ENCODE results near the gene ATP7B.

The ATP7B gene

DNA sequence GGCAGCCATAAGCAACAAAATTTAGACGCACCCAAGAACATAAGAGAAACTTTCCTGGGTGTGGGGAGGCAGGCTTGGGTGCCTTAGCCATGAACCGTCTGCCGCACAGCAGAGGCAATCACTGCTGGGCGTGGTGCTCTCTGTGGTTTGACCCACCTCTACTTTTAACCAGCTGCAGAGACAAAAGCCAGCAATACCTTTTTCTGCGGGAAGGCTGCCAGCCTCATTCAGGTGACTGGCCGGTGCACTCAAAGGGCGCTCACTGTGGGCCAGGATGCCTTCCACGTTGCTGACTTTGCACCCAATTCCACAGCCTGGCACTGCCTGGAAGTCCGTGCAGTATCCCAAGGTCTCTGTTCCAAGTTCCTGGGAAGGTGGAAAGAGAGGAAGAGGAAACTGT is 69.1 kb downstream of the ATP7B start:
- peak; percentile 44 for DNase-seq

DNA sequence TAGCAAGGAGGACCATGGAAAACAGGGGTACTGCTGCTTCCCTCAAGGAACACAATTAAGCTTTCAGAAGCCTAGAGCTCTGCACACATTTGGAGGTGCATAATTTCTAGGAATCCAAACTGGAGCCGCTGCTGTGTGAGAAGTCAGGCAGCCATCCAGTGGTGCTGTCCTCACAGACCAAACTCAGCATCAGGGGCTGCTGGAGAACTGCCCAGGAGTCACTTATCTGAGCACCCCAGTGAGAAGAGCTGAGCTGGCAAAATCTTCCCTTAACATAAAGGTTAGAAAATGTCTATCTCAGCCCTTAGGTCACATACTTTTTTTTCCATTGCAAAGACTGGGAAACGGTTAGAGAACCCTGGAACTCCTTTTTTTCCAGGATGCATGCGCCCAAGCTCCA is 72.8 kb downstream of the ATP7B start:
- DNase-seq: no peak

DNA sequence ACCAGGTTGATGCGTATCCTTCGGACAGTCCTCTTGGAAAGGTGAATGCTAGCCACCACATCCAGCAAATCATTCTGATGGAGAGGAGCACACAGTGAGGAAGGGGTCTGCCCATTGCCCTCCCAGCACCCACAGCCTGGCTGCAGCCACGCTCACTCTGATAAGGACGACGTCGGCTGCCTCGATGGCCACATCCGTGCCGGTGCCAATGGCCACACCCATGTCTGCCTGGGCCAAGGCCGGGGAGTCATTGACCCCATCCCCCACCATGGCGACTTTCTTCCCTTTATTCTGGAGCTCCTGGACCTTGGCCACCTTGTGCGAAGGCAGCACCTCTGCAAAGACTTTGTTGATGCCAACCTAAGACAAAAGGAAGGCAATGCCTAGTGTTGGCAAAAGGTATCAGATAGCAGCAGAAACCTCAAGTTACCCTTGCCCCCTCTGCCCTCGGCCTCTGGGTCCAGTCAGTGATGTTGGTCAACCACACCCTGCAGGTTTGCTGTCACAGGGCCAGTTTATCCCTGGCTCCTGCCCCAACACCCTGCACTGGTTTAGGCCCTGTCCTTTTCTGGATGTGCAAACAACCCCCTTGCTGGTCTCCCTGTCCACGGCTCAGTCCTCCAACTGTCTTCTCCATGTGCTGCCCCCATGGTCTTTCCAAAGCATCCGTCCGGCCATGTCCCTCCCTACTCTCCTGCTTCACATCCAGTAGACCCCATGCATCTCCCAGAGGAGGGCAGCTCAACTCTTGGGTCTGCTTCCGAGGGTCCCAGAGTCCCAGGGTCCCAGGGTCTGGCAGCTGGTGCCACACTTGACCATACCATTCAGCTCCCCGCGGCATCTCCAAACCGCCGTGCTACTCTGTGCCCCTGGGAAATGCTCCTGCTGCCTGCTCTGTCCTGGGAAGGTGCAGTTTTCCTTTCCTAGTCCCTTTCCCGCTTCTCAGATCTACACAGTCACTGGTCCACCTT is 73.6 kb downstream of the ATP7B start:
- no peak for DNase-seq

DNA sequence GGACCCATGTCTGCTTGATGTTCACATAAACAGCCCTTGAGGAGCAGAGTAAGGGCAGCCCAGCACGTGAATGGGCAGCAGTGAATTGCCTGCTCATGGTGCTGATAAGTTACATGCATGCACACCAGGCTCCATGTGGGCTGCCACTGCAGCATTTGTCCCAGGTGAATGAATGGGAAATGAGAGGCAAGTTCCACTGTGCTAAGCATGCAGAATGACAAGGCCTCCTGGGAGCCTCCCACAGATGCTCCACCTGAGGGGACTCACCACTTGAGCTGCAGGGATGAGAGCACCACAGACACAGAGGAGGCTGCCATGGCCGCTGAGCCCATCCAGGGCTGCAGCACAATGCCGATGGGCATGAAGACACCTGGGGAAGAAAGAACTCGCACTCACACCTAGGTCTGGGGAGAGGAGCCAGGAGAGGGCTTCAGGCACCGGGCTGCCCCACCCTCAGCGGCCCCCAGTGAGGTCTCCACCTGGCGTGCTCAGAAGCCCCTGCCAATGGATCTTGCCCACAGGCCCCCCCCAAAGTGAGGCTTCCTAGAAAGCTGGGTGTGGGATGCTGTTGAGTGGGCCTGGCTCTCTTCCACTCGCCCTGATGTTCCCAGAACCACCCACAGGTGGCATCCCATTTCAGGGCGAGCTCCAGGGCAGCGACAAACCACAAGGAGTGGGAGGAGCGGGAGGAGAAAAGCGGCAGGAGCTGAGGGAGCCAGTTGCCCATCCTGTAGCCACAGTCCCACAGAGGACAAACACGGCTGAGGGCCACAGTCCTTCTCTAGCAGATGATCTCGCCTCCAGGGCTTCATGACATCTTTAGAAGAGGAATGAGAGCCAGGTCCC is 75.7 kb downstream of the ATP7B start:
- no peak for DNase-seq

- no peak for DNase-seq
Measured at GRCh38 chr13:51934461-51935087, 76.7 kb downstream of the ATP7B start.

GRCh38 chr13:51933466-51934058 is 77.7 kb downstream of the ATP7B start:
- no peak for DNase-seq

- DNase-seq: no peak
Measured at GRCh38 chr13:51932231-51932630, 79.0 kb downstream of the ATP7B start.

DNA sequence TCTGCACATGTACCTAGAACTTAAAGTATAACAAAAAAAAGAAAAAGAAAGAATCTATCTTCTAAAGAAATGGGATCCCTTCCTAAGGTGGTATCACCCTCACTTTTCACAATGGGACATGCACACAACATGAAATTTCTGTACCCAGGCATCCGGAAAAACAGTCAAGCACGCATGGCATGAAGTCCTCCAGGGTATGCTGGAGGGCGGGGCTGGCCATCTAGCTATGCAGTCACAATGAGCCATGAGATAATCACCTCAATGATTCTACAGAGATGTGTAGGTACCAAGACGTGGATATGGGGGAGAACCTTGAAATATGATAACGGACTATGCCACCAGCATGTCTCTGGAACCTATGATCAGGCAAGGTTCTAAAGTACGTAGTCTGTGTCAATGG is 79.6 kb downstream of the ATP7B start:
- no peak for DNase-seq

- no peak for DNase-seq
Measured at GRCh38 chr13:51929699-51930098, 81.6 kb downstream of the ATP7B start.

DNA sequence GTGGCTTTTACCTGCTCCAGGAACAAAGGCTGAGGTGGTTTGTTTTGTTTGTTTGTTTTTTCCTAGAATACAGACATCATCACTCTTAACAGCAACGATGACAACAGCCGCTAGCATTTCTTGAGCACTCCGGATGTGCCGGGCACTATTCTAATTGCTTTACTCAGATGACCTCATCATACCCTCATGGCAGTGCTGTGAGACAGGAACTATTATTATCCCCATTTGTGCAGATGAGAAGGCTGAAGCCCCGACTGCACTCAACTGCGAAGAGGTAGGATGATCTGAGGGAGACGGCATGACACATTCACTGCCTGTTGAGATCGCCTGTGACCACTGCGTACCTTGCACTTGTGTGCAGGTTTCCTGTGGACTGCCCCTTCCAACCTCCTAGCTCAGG is 83.0 kb downstream of the ATP7B start:
- no peak for DNase-seq

GRCh38 chr13:51927129-51927528 is 84.1 kb downstream of the ATP7B start:
- DNase-seq: no peak

- no peak for DNase-seq
Measured at GRCh38 chr13:51926528-51926885, 84.7 kb downstream of the ATP7B start.

- DNase-seq: no peak
Measured at GRCh38 chr13:51925865-51926527, 85.3 kb downstream of the ATP7B start.

- no peak for DNase-seq
Measured at GRCh38 chr13:51924756-51925544, 86.3 kb downstream of the ATP7B start.

DNA sequence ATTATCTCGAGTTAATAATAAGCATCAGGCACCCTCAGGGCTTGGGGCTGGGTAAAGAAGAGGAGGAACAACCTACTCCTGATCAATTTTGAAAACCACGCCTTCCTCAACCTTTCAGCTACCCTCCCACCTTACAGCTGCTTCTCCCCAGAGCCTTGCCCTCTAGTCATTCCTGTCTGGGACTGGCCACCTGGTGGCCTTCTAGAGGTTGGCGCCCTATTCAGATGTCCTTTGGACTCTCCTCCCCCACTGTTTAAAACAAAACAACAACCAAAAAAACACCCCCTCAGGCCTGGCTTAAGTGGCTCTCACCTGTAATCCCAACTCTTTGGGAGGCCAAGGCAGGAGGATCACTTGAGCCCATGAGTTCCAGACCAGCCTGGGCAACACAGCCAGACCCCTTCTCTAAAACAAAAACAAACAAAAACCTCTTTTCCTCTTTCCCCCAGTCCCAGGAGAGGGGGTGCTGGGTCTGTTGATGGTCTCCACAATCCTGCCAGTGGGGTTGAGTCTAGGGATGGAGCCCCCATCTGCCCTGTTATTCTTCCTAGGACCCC is 87.2 kb downstream of the ATP7B start:
- DNase-seq: no peak

DNA sequence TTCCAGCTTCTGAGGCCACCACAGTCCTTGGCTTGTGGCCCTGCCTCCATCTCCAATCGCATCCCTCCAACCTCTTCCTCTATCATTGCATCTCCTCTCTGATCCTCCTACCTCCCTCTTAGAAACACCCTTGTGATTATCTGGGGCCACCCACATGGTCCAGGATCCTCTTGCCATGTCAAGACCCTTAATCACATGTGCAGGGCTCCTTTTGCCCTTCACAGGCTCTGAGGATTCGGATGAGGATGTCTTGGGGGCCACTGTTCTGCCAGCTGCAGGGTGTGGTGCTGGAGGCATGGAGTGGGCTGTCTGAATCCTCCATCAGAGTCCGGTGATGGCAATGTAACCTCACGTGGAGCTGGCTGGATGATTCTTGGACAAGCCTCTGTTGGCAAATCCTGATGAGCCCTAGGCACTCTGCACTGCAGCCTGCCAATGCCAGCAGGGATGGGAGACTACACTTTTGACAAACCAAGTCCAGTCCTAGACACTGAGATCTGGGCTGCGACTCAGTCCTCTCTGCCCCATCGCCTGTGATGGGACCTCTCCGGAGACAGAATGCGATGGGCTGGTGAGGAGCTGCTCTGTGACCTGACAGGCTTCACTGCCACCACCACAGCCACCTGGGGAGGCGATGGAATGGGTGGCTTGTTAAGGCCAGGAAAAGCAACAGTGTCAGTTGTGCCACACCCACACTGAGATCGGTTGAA is 88.3 kb downstream of the ATP7B start:
- DNase-seq: no peak

- no peak for DNase-seq
Measured at GRCh38 chr13:51921790-51922740, 89.2 kb downstream of the ATP7B start.

DNA sequence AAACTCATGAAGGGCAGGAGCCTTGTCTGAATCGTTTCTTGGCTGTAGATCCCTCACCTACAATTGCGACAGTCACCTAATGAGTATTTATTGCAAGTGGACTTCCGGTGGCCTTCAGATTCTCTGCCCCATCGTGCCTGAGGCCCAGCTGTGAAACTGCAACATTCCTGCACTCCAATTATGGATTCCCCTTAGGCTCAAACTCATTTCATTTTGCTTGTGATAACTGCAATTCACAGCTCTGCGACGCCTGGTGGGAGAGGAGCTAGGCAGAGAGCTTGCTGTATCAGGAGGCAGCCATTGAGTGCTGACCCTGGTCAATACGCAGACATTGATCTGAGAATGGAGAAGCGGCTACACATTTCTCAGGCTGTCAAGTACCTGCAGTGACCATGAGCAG is 90.5 kb downstream of the ATP7B start:
- no peak for DNase-seq

DNA sequence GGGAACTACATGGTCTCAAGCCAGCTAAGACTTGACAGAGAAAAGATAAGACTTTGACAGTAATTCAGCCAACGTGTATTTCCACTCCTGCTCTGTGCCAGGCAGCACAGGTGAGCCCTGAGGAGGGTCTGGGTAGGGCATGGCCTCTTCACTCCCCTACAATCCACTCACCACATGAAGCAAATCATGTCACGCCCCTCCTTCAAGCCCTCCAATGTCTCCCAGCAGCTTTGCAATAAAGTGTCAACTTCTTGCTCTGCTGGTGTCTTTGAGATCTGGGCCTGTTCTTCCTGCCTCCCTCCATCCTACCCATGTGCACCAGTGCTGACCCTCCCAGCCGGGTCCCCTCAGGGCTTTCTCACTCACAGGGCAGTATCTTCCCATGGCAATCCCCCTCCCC is 91.0 kb downstream of the ATP7B start:
- no peak for DNase-seq

All from activated effector memory CD4-positive, alpha-beta T cell treated with Interleukin-2 at 50 U/mL for 16 hours (primary cell).